HepG2 (cell line): ENCODE data around the gene GMEB2. TPM values are rescaled to one million over a fixed set of nuclear protein-coding genes. Genes with fewer than 3 reads are reported as not detected.

Source experiments
- CBFB ChIP-seq: sonication (generic); formaldehyde crosslinking; IDR thresholded peaks from 2 replicates; pipeline ENCODE4 v1.4.0; 2020; ENCODE audit warnings: missing genetic modification reagents
- CBX1 ChIP-seq: IDR thresholded peaks from one replicate; pipeline ENCODE4 v1.6.1; 2016; ENCODE audit warnings: antibody characterized with exemption, low read depth
- DBP ChIP-seq: sonication (generic); formaldehyde crosslinking; IDR thresholded peaks from 2 replicates; pipeline ENCODE4 v1.4.0; 2020; ENCODE audit warnings: missing genetic modification reagents; ENCODE audit errors: not compliant biosample characterization
- E2F2 ChIP-seq: sonication (generic); formaldehyde crosslinking; IDR thresholded peaks from 2 replicates; pipeline ENCODE4 v1.4.0; 2020; ENCODE audit warnings: missing genetic modification reagents, borderline replicate concordance
- GLI4 ChIP-seq: sonication (generic); formaldehyde crosslinking; IDR thresholded peaks from 2 replicates; pipeline ENCODE4 v1.5.1; 2020; ENCODE audit warnings: missing genetic modification reagents, mild to moderate bottlenecking, moderate library complexity, borderline replicate concordance
- GZF1 ChIP-seq: sonication (generic); formaldehyde crosslinking; IDR thresholded peaks from 2 replicates; pipeline ENCODE4 v1.5.1; 2020; ENCODE audit warnings: mild to moderate bottlenecking, missing genetic modification reagents
- HNF1B ChIP-seq: sonication (generic); formaldehyde crosslinking; IDR thresholded peaks from 2 replicates; pipeline ENCODE4 v1.5.1; 2020; ENCODE audit warnings: mild to moderate bottlenecking, moderate library complexity, missing genetic modification reagents
- NR2F6 ChIP-seq, 2 experiments: IDR thresholded peaks; 2 replicates each; pipeline ENCODE4 v1.6.1; 2016; ENCODE audit warnings: antibody characterized with exemption in 1 of 2, mild to moderate bottlenecking in 1 of 2
- PCBP1 ChIP-seq: fragments of 200-400 bp; formaldehyde crosslinking; IDR thresholded peaks from 2 replicates; pipeline ENCODE4 v1.6.1; 2017; ENCODE audit warnings: mild to moderate bottlenecking, low read depth, low read length, borderline replicate concordance
- POLR2AphosphoS2 ChIP-seq: IDR thresholded peaks from 2 replicates; pipeline ENCODE4 v1.6.1; 2011; ENCODE audit warnings: low read depth, low read length, improper control_type of control experiment
- RXRA ChIP-seq: sonication (generic); formaldehyde crosslinking; IDR thresholded peaks from 2 replicates; pipeline ENCODE4 v1.5.1; 2020; ENCODE audit warnings: missing genetic modification reagents
- SNAI1 ChIP-seq: sonication (generic); formaldehyde crosslinking; IDR thresholded peaks from 2 replicates; pipeline ENCODE4 v1.5.0; 2020; ENCODE audit warnings: mild to moderate bottlenecking, missing genetic modification reagents, borderline replicate concordance
- ZBTB37 ChIP-seq: sonication (generic); formaldehyde crosslinking; IDR thresholded peaks from 2 replicates; pipeline ENCODE4 v1.4.0; 2020; ENCODE audit warnings: mild to moderate bottlenecking, missing genetic modification reagents
- ZBTB43 ChIP-seq: sonication (generic); formaldehyde crosslinking; conservative IDR thresholded peaks from 2 replicates; pipeline ENCODE4 v1.4.0; 2020; ENCODE audit warnings: missing genetic modification reagents
- ZNF337 ChIP-seq: sonication (generic); formaldehyde crosslinking; IDR thresholded peaks from 2 replicates; pipeline ENCODE4 v1.5.1; 2020; ENCODE audit warnings: missing genetic modification reagents, low read depth, mild to moderate bottlenecking, borderline replicate concordance
- ZNF382 ChIP-seq: sonication (generic); formaldehyde crosslinking; IDR thresholded peaks from 2 replicates; pipeline ENCODE4 v1.5.0; 2020; ENCODE audit warnings: missing genetic modification reagents, mild to moderate bottlenecking, borderline replicate concordance
- ZNF550 ChIP-seq: sonication (generic); formaldehyde crosslinking; IDR thresholded peaks from 2 replicates; pipeline ENCODE4 v1.4.0; 2020; ENCODE audit warnings: mild to moderate bottlenecking, missing genetic modification reagents, borderline replicate concordance
- ZNF709 ChIP-seq: sonication (generic); formaldehyde crosslinking; IDR thresholded peaks from 2 replicates; pipeline ENCODE4 v1.5.0; 2020; ENCODE audit warnings: mild to moderate bottlenecking, missing genetic modification reagents
- ZNF790 ChIP-seq: sonication (generic); formaldehyde crosslinking; IDR thresholded peaks from 2 replicates; pipeline ENCODE4 v1.8.0; 2022; ENCODE audit warnings: missing genetic modification reagents, mild to moderate bottlenecking, borderline replicate concordance
- ZSCAN30 ChIP-seq: sonication (generic); formaldehyde crosslinking; IDR thresholded peaks from 2 replicates; pipeline ENCODE4 v1.5.0; 2020; ENCODE audit warnings: mild to moderate bottlenecking, missing genetic modification reagents
- polyA plus RNA-seq, 8 experiments: library from polyadenylated mRNA; depleted of rRNA in 3 of 8; stranded (reverse) in 7 of 8; unstranded in 1 of 8; fragments of >200 nt; fragmentation: Illumina TruSeq in 4 of 8; extraction: Trizol in 4 of 8; gene quantifications; 2 replicates each; pipeline versions ENCODE4 v1.2.1 to v1.2.3, GENCODE V29; 2011 to 2016; ENCODE audit warnings: low read depth in 4 of 8, missing spikeins in 1 of 8, mixed read lengths in 1 of 8; ENCODE audit not compliant: insufficient read depth in 1 of 8
- total RNA-seq, 5 experiments: library from RNA; depleted of rRNA; stranded (reverse); fragments of >200 nt; fragmentation: Illumina TruSeq; extraction: Trizol; gene quantifications; 2 replicates each; pipeline ENCODE4 v1.2.3, GENCODE V29; 2016; ENCODE audit warnings: low read depth in 1 of 5

Gene GMEB2
- total and polyA plus RNA-seq, 2 of the 13 experiments (the other 11 are each of a cell fraction or from before 2014, with no cell fraction given), result 10.6 to 12.4 TPM

GRCh38 chr20:63574829-63575743 lies 51.8 kb downstream of the GMEB2 start (continued):
- TF ChIP-seq ZBTB37 (CRISPR knock-in tag) (no peak), NR2F6 (IDR thresholded peaks at IDR 0.05) (peak; percentile 63), NR2F6 (CRISPR knock-in tag; IDR thresholded peaks at IDR 0.05) (peak; percentile 75; the same call in 1 of the 2 replicates), RXRA (CRISPR knock-in tag) (0 out of 2 replicates have a peak, but pooled peaks have one; percentile 51), GLI4 (peak; percentile 59; the same call in 1 of the 2 replicates), POLR2AphosphoS2 (no peak), GZF1 (CRISPR knock-in tag) (no peak), ZNF550 (no peak), E2F2 (no peak), ZBTB43 (no peak), HNF1B (CRISPR knock-in tag) (peak; percentile 83), ZNF790 (CRISPR knock-in tag) (no peak), CBX1 (peak; percentile 18), SNAI1 (CRISPR knock-in tag) (no peak), CBFB (CRISPR knock-in tag) (peak; percentile 59), ZNF382 (CRISPR knock-in tag) (no peak), DBP (CRISPR knock-in tag) (no peak), PCBP1 (no peak), ZNF709 (CRISPR knock-in tag) (peak; percentile 61; the same call in 1 of the 2 replicates), ZNF337 (no peak), ZSCAN30 (CRISPR knock-in tag) (no peak)
